Measurements from ENCODE around the gene CES3. TPM values are rescaled to one million over a fixed set of nuclear protein-coding genes. Genes with fewer than 3 reads are reported as not detected.
"Not testable (repeated sequence)": the region's sequence is repeated elsewhere in the genome, so short reads cannot be mapped to it uniquely, and the experiment has no call there.

The CES3 gene
- total RNA-seq, 1 donor from 2014 or later, result 0.62 TPM

DNA sequence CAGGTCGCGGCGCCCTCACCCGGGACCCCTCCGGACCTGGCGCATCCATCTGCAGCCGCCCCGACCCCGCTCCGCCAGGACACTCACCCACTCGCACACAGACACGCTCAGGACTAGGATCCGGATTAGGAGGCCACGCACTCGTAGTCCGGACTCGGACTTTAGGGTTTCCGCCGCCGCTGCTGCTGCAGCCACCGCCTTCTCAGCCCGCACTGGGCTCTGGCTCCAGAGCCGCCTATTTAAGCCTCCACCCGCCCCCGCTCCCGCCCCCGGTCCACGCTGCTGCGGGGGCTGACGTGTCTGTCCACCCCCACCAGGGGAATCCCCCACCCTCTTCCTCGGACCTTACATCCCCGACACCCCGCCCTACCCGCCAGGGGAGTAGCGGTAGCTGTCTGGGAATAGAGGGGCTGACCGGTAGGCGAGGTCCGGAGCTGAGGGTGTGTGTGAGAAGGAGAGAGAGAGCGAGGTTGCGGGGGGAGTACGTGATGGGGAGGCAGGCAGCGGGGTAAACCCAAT is 35.7 kb upstream of the CES3 start, which contains the start of gene RRAD:
Gene RRAD, minus strand, starts transcription at position 214 of the 519 bp plus-strand sequence. CDS start 356 bp downstream, outside the sequence.
- intact Hi-C loops (cut with DNase I), result no loop called here
- peak; percentile 90 for DNase-seq (ENCODE audit: low spot score)

DNA sequence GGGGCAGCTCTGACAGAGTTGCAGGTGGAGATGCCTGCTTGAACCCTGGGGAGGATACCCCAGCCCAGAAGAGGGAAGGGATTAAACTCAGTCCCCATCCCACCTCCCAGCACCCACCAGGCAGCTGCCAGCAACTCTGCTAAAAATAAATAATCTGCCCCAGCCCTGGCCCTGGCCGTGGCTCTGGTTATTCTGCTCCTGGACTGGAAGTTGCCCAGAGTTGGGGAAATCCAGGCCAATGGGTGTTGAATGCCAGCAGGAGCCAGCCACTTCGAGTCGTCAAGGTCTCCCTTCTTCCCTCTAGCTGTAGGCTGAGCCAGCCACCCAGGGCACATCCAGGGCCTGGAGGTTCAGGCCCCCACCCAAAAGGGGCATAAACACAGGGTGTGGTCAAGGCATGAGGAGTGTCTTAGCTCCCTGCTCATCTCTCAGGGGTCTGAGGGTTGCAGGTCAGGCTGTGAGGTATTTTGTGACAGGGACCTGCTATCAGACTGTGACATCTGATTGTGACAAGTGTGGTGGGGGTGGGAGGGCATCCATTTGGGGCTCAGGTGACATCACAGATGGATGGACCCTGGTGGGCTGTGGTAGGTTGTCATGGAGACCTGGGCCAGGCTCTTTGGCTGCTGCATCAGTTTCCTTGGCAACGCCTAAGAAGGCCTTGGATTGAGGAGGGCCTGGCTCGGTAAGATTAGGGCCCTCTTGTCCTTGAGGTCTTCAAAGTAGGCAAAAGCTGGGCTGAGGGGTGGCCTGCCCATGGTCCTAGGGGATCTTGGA is 34.7 kb upstream of the CES3 start:
- intact Hi-C loops (cut with DNase I), result loop anchor here (1.0 kb wide), 1 partner anchor 23 kb away; no protein-coding TSS in a partner anchor
- DNase-seq (ENCODE audit: low spot score), result peak; percentile 86

DNA sequence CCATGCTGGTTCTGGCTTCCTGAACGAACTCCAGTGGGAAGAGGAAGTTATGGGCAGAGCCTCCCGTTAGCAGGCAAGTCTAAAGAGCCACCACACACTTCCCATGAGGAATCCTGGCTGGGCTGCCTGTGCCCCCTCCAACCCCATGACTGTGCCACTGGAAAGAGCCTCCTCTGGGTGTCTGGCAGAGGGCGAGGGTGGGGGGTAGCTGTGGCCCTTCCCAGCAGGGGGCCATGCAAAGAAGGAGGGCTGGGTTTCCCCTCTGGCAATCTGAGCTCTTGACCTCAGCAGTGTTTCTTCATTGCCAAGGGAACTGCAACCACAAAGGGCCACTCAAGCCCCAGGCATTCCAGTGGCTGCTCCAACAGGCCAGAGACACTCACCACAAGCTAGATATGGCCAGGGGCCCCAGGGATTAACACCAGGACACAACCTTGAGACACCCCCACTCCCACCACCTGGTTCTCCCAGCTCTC is 34.1 kb upstream of the CES3 start:
- DNase-seq (ENCODE audit: low spot score), result no peak
- intact Hi-C loops (cut with DNase I), result loop anchor here (1.0 kb wide), 1 partner anchor 24 kb away; no protein-coding TSS in a partner anchor

DNA sequence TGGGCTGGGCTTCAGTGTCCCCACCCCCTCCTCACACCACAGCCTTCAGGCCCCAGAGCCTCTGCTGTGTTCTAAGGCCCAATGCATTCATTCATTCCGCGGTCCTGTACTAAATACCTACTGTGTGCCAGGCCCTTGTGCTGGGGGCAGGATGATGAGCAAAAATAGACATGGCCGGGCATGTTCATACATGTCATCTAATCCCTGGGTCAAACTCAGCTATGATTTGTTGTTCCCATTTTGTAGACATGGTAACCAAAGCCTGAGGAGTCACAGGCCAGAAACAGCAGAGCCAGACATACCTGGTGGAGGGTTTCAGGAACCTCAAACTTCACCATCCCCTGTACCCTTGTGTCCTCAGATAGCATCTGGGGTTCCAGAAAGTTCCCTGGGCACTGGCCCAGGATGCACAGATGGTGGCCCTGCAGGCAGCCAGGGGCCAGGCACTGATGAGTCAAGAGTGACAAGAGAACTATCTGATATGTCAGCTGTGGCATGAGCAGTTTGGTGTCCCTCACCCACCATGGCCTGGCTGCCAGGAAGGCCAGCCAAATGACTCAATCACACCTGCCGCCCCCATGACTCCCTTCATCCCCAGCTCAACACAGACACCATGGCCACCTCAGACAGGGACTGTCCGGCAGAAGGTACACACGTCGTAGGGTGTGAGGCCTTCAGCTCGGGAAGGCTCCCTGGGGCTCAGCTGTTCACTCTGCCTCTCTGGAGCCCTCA is 33.0 kb upstream of the CES3 start:
- no peak for DNase-seq (ENCODE audit: low spot score)

DNA sequence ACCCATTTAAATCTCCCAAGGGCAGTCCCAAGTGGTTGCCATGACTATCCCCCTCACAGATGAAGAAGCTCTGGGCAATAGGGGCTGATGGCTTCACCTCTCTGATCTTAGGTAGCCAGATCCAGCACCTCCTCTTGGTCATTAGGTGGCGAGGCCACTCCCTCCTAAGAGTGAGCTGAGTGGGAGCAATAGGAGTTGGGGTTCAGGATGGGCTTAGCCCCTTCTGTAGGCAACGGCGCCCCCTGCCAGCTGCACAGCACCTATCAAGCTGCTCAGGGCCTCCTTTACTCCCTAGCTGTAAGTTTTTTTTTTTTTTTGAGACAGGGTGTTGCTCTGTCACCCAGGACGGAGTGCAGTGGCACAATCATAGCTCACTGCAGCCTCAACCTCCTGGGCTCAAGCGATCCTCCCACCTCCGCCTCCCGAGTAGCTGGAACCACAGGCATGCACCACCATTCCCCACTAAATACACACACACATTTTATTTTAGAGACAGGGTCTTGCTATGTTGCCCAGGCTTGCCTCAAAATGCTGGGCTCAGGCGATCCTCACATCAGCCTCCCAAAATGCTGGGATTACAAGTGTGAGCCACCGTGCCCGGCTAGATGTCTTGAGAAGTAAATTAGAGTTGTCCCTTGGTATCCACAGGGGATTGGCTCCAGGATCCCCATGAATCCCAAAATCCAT is 32.2 kb upstream of the CES3 start:
- DNase-seq (ENCODE audit: low spot score), result no peak
- intact Hi-C loops (cut with DNase I), result no loop called here

More for the DNA sequence above, 33.0 kb upstream of the CES3 start:
- intact Hi-C loops (cut with DNase I), result no loop called here

DNA sequence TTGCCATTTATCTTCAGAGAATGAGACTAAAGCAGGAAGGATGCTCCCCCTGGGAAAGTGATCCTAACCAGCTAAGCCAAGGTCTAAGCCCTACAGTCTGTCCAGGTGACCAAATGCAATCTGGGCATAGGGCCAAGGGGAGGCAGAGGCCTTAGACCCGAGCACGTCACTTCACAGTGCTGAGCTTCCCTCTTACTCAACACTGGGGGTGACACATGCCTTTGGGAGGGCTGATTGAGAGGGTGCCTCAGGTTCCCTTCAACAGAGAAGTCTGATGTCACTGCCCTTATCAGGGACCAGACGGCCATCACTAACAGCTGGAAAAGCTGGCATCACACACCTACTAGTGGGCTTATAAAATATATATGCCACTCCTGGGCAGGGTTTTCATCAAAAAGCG is 30.9 kb upstream of the CES3 start:
- intact Hi-C loops (cut with DNase I), result no loop called here
- no peak for DNase-seq (ENCODE audit: low spot score)

DNA sequence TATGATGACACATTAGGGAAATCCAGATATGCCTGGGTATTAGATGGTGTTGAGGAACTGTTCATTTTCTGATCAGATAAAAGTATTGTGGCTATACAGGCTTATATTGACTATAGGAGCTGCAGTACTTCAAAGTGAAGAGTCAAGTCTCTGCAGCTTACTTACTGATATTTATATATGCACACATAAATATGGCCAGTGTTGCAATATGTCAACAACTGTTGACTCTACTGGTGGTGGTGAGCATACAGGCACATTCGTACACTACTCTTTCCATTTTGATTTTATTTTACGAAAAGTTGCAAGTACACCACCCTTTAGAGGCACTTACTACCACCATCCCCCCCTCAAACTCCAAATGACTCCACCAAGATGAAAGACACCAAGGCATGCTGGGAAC is 29.4 kb upstream of the CES3 start:
- intact Hi-C loops (cut with DNase I), result no loop called here
- DNase-seq (ENCODE audit: low spot score), result no peak

DNA sequence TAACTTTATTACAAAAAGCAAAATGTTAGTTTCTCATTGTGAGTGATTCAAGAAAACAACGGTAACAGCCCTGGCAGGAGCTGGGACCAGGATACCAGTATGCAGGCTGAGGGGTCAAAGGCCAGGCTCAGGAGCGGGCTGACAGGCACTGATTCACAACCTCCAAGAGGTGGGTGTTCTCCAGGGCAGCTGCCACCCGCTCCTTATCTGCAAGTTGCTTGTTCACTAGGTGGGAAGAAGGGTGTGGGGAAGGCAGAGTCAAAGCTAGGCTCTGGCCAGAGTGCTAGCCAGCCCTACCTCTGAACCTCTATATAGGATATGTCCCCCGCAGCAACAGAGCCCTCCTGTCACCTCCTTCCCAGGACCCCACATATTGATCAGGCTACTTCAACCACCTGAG is 29.0 kb upstream of the CES3 start:
- DNase-seq (ENCODE audit: low spot score), result no peak
- intact Hi-C loops (cut with DNase I), result no loop called here

DNA sequence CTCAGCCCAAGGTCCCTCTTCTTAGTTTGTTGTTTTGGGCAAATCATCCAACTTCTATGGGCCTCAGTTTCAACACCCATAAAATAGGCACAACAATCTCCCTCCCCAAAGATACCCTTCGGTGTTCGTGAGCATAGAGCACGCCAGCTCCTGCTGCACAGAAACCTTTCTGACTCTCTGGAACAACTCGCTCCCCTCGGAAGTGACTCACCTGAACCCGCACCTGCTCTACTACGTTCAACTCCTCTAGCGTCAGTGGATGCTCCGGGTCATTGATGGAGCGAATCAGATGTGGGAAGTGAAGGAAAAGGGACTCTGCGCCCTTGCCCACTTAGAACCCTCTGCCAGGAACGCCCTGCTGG is 27.3 kb upstream of the CES3 start:
- intact Hi-C loops (cut with DNase I), result no loop called here
- DNase-seq (ENCODE audit: low spot score), result no peak

DNA sequence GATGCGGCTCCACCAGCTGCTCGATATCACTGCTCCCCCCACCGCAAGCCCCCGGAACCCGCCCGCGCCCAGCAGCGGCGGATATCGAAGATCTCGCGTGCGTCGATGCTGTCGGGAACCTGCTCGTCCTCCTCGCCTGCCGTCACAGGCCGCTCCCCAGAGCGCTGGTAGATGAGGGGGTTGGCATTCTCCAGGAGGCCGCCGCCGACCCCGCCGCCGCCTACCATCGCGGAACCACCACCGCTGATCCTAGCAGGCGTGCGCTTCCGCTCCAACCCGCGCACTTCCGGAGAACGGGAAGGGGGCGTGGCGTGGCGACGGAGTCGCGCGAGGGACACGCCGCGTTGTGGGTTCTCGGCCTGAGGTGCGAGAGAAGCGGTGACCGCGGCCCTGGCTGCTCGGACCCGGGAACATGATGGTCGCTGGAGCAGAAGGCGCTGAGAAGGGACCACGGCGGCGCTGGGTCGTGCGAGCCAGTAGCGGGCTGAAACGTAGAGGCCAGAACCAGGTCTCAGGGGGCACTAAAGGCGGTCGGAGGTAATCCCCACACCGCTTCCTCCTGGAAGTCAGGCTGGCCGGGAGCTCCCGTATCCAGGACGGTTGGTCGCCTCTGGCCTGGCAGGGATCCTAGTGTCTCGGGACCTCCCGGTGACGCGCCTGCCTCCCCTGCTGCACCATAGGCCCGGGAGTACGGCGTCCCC is 26.8 kb upstream of the CES3 start, which contains the start of gene CIAO2B:
Gene CIAO2B, minus strand, starts transcription at position 265 of the 701 bp plus-strand sequence. Its CDS starts 38 bp downstream, at position 227.
- peak; percentile 95 for DNase-seq (ENCODE audit: low spot score)
- intact Hi-C loops (cut with DNase I), result no loop called here

DNA sequence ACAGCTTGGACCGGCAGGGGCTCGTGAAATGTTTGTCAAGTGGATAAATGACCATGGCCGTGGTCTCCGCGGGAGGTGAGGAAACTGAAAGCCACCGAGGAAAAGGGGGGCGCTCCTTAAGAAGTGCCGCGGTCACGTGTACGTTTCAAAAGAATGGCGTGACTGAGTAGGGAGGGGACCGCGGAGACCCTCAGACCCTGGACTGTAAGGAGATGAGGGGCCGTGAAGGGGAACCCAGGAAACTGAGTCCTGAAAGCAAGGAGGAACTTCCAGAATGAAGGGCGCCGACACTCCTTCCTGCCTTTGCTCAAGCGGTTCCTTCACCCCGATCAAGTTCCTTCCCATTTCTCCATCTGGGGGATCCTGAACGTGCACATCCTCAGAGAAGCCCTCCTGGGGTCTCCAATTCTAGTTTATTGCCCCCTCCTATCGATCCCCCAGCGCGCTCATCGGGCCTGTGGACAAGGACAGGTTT is 26.2 kb upstream of the CES3 start:
- intact Hi-C loops (cut with DNase I); DNase-seq (ENCODE audit: low spot score): not testable (repeated sequence)

DNA sequence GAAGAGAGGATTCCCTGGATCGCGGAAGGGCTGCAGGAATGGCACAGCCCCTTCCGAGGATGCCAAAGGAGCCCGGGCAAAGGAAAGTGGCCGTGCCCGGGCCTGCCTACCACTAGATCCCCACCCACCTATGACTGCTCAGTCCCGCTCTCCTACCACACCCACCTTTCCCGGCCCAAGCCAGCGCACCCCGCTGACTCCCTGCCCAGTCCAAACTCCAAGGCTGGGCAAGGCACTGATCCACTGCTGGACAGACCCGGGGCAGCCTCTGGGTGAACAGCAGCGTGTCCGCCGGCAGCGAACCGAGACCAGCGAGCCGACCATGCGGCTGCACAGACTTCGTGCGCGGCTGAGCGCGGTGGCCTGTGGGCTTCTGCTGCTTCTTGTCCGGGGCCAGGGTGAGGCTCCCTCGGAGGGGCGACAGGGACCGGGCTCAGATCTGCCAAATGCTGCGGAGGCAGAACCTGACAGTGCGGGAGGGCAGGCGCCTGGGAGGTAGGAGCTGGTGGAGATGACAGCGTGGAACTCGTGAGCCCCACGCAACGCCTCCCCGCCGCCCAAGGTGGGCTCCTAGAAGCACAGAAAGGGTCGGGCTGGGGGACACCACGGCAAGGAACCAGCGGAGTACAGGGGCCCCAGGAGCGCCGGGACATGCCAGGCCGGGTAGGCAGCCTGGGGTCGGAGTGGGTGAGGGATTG is 25.6 kb upstream of the CES3 start, which contains the start of gene CES2:
Gene CES2, plus strand, starts transcription at position 203 of the 698 bp plus-strand sequence. Its CDS starts 120 bp downstream, at position 323.
- intact Hi-C loops (cut with DNase I), result no loop called here
- no peak for DNase-seq (ENCODE audit: low spot score)

DNA sequence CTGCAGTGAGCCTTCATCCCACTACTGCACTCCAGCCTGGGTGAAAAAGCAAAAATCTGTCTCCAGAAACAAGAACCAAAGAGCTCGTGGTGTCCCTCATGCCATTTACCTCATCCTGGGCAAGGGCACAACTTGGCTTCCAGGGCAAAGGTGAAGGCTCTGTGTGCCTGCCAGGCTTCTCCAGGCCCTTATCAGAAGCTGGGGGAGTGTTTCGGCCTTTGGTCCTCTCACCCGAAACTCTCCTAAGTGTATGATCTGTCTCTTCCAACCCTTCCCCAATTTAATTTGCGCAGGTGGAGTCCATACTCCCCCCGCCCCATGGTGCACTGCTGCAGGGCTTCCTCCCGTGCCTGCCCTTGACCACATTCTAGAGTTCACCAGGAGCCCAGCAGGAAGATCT is 24.6 kb upstream of the CES3 start:
- DNase-seq (ENCODE audit: low spot score), result no peak
- intact Hi-C loops (cut with DNase I), result no loop called here

DNA sequence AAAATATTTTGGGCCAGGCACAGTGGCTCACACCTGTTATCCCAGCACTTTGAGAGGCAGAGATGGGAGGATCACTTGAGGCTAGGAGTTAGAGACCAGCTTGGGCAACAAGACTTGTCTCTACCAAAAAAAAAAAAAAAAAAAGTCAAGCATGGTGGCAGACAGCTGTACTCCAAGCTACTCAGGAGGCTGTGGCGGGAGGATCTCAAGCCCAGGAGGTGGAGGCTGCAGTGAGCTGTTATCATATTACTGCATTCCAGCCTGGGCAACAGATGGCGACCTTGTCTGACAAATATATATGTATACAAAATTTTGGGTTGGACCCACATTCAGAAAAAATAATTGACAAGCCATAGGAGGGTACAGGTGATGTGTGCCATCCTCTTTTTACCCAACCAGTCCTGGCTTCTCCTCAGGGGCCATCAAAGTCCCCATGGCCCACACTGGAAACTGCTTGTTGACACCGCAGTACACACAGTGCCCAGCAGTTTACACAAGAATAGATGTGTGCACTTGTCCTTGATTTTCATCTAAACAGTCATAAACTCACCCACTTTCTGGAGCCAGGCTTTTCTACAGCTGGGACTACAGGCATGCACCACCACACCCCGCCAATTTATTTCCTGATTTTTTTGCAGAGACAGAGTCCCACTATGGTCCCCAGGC is 24.0 kb upstream of the CES3 start:
- intact Hi-C loops (cut with DNase I), result no loop called here
- DNase-seq (ENCODE audit: low spot score), result no peak

DNA sequence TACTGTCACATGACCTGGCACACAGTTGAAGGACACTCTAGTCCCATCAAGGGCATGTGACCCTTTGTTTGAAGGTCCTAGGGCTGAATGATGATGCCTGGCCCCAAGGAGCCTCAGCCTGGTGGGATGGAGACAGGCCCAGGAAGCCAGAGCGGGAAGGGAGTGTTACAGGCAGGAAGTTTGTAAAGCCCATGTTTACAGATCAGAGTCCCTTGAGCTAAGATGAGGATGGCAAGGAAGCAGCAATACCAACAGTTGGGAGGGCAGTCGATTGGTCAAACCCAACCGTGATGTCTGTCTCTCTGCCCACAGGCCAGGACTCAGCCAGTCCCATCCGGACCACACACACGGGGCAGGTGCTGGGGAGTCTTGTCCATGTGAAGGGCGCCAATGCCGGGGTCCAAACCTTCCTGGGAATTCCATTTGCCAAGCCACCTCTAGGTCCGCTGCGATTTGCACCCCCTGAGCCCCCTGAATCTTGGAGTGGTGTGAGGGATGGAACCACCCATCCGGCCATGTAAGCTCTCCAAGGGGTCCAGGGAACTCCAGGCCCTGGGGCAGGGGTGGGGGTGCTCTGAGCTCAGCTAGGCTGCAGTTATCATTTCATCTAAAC is 23.2 kb upstream of the CES3 start:
- no peak for DNase-seq (ENCODE audit: low spot score)
- intact Hi-C loops (cut with DNase I), result no loop called here

DNA sequence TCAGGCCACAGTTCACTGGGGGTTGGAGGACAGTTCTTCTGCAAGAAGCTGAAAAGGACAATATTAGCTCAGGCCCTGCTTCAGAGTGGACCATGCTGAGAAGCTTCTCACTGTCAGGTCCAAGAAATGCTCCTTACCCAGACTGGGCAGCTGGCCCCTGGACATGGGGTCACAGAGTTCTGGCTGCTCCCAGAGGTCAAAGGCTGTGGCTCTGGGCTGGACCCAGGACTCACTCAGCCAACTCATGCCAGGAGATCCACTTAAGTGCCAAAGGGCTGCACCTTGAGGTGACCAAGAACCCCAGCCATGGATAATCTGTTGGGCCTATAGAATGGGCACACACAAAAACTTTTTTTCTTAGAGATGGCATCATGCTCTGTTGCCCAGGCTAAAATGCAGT is 21.7 kb upstream of the CES3 start:
- DNase-seq (ENCODE audit: low spot score), result no peak
- intact Hi-C loops (cut with DNase I), result no loop called here

DNA sequence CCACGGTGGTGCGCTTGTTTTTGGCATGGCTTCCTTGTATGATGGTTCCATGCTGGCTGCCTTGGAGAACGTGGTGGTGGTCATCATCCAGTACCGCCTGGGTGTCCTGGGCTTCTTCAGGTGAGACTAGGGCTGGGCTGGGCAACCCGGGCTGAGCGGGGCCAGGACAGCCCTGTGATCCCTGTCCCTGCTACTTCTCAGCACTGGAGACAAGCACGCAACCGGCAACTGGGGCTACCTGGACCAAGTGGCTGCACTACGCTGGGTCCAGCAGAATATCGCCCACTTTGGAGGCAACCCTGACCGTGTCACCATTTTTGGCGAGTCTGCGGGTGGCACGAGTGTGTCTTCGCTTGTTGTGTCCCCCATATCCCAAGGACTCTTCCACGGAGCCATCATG is 20.8 kb upstream of the CES3 start:
- no peak for DNase-seq (ENCODE audit: low spot score)
- intact Hi-C loops (cut with DNase I), result no loop called here

DNA sequence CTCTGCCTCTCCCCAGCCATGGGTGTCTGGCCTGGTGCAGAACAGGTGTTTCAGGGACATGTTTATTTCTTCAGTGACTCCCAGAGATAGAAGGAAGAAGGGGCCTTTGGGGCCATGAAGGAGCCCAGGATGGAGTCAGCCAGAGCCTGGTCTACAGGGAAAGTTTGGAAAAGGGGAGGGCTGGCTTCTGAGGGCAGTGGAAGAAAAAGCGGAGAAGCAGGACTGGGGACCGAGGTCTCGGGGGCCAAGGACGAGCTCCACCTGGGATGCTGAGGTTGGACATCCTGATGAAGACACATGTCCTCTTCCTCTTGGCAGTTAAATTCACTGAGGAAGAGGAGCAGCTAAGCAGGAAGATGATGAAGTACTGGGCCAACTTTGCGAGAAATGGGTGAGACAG is 18.1 kb upstream of the CES3 start:
- intact Hi-C loops (cut with DNase I), result no loop called here

More for the DNA sequence above, 18.1 kb upstream of the CES3 start:
- no peak for DNase-seq (ENCODE audit: low spot score)

Data from cardiac septum (tissue), 1 donor.